Cardiac muscle cell (in vitro differentiated cells and primary cell): ENCODE results near the gene SEC14L3. TPM values are rescaled to one million over a fixed set of nuclear protein-coding genes. Genes with fewer than 3 reads are reported as not detected.
"Not testable (repeated sequence)": the region's sequence is repeated elsewhere in the genome, so short reads cannot be mapped to it uniquely, and the experiment has no call there.

ENCODE experiments used
- DNase-seq, 2 donors: peaks; one replicate each; pipeline versions ENCODE4 v3.0.0 to v3.0.0-alpha.2; 2010 to 2017; ENCODE audit warnings: low read depth in 1 of 2, low spot score in 1 of 2
- H3K27ac ChIP-seq: fragments of 200-600 bp; sonication (generic); 2 replicates; pipeline ENCODE4 v1.5.1; 2016
- H3K27me3 ChIP-seq: fragments of 200-600 bp; sonication (generic); 2 replicates; pipeline ENCODE4 v1.6.0; 2016; ENCODE audit warnings: control low read depth
- H3K36me3 ChIP-seq: fragments of 200-600 bp; sonication (generic); 2 replicates; pipeline ENCODE4 v1.5.1; 2016; ENCODE audit warnings: control low read depth
- H3K4me1 ChIP-seq: fragments of 200-600 bp; sonication (generic); 2 replicates; pipeline ENCODE4 v1.8.1; 2017; ENCODE audit warnings: low read depth, mild to moderate bottlenecking, mixed run types
- H3K4me3 ChIP-seq: fragments of 200-600 bp; sonication (generic); 2 replicates; pipeline ENCODE4 v1.5.1; 2016; ENCODE audit warnings: mild to moderate bottlenecking
- H3K9me3 ChIP-seq: fragments of 200-600 bp; sonication (generic); 2 replicates; pipeline ENCODE4 v1.5.1; 2017; ENCODE audit warnings: low read depth, mild to moderate bottlenecking, control low read depth
- polyA plus RNA-seq: library from polyadenylated mRNA; unstranded; fragments of >200 nt; fragmentation: Nextera tagmentation; extraction: Ambion mirVana; gene quantifications from 2 replicates; pipeline ENCODE4 v1.2.1, GENCODE V29; 2016
- total RNA-seq: library from RNA; depleted of rRNA; stranded (reverse); fragments of >200 nt; gene quantifications from 2 replicates; pipeline ENCODE4 v1.2.3, GENCODE V29; 2016
- TF ChIP-seq, protein P1 (sequence below): IDR thresholded peaks from 2 replicates; pipeline ENCODE4 v1.5.1; 2012; ENCODE audit warnings: low read depth, mild to moderate bottlenecking, low read length

The SEC14L3 gene
- total and polyA plus RNA-seq, 2 experiments from 2014 or later: not detected

GRCh38 chr22:30474683-30475424 lies 3.0 kb upstream of the SEC14L3 start:
- TF ChIP-seq, protein P1, sequence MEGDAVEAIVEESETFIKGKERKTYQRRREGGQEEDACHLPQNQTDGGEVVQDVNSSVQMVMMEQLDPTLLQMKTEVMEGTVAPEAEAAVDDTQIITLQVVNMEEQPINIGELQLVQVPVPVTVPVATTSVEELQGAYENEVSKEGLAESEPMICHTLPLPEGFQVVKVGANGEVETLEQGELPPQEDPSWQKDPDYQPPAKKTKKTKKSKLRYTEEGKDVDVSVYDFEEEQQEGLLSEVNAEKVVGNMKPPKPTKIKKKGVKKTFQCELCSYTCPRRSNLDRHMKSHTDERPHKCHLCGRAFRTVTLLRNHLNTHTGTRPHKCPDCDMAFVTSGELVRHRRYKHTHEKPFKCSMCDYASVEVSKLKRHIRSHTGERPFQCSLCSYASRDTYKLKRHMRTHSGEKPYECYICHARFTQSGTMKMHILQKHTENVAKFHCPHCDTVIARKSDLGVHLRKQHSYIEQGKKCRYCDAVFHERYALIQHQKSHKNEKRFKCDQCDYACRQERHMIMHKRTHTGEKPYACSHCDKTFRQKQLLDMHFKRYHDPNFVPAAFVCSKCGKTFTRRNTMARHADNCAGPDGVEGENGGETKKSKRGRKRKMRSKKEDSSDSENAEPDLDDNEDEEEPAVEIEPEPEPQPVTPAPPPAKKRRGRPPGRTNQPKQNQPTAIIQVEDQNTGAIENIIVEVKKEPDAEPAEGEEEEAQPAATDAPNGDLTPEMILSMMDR: no peak

DNA sequence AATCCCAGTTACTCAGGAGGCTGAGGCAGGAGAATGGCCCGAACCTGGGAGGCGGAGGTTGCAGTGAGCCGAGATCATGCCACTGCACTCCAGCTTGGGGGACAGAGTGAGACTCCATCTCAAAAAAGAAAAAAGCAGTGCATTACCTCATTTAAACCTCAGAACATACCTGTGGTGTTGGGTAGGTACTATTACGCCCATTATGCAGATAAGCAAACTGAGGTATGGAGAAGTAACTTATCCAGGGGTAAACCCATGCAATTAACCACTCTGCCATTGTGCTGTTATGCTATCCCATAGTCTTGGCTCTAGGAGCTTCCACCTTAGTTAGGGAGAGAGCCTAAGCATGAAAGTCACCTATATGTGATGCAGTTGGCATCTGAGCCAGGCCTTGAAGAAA lies 2.3 kb upstream of the SEC14L3 start:
- H3K9me3 ChIP-seq: no peaks in the 10 kb centered on the region
- H3K4me3 ChIP-seq: no peak overlapping the region
- H3K36me3 ChIP-seq: no peaks in the 10 kb centered on the region
- TF ChIP-seq, protein P1: no peak
- no peak overlapping the region for H3K27ac ChIP-seq
- no peak for DNase-seq
- no peaks in the 10 kb centered on the region for H3K4me1 ChIP-seq
- H3K27me3 ChIP-seq: no peaks in the 10 kb centered on the region

More at GRCh38 chr22:30474683-30475424, 3.0 kb upstream of the SEC14L3 start:
- H3K27ac ChIP-seq: no peak overlapping the region
- H3K36me3 ChIP-seq: no peaks in the 10 kb centered on the region
- no peaks in the 10 kb centered on the region for H3K9me3 ChIP-seq
- no peak overlapping the region for H3K4me3 ChIP-seq
- DNase-seq: no peak
- no peaks in the 10 kb centered on the region for H3K27me3 ChIP-seq
- H3K4me1 ChIP-seq: no peaks in the 10 kb centered on the region

DNA sequence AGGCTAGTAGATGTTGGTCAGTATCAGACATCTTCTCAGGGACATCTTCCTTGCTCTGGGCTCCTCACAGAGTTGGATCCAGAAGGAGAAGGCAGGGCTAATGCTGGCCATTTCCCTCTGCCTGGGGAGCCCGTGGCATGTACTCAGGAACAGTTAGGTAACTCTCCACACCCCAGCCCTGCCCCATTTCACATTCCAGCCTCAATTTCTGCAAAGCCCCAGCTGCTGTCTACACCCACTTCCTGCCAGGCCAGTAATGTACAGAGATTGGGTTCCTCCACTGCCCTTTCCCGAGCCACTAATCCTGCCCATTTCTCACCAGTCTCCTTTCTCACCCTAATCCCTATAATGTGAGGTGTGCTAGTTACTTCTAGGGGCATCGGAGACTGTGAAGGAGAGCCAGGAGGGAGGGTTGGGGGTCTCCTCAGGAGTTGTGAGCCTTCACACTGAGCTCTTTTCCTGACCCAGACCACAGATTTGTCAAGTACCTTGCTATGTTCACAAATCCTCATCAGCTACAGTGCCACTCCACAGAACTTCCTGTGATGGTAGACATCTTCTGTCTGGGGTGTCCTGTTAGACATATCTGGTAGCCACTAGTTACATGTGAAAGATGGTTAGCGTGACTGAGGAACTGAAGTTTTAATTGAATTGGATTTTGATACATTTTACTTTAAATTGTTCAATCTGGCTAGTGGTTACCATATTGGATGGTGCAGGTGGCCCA lies 1.3 kb upstream of the SEC14L3 start:
- TF ChIP-seq, protein P1: no peak
- no peak overlapping the region for H3K4me3 ChIP-seq

GRCh38 chr22:30470655-30471054 lies 1.2 kb downstream of the SEC14L3 start:
- H3K27me3 ChIP-seq: no peaks in the 10 kb centered on the region
- H3K9me3 ChIP-seq: no peaks in the 10 kb centered on the region
- TF ChIP-seq, protein P1: no peak
- H3K27ac ChIP-seq: no peak overlapping the region
- no peak for DNase-seq
- no peaks in the 10 kb centered on the region for H3K36me3 ChIP-seq
- H3K4me1 ChIP-seq: no peaks in the 10 kb centered on the region
- H3K4me3 ChIP-seq: no peak overlapping the region

More for the DNA sequence above, 1.3 kb upstream of the SEC14L3 start:
- H3K4me1 ChIP-seq: no peaks in the 10 kb centered on the region
- no peaks in the 10 kb centered on the region for H3K27me3 ChIP-seq
- DNase-seq: no peak
- H3K36me3 ChIP-seq: no peaks in the 10 kb centered on the region
- no peaks in the 10 kb centered on the region for H3K9me3 ChIP-seq
- no peak overlapping the region for H3K27ac ChIP-seq

- Histone ChIP-seq H3K4me1 (no peaks in the 10 kb centered on the region), H3K9me3 (no peaks in the 10 kb centered on the region), H3K4me3 (no peak overlapping the region), H3K27ac (no peak overlapping the region), H3K27me3 (no peaks in the 10 kb centered on the region), H3K36me3 (no peaks in the 10 kb centered on the region)
- DNase-seq: no peak
- TF ChIP-seq, protein P1: no peak
Measured at GRCh38 chr22:30469165-30469564, 2.7 kb downstream of the SEC14L3 start.

DNA sequence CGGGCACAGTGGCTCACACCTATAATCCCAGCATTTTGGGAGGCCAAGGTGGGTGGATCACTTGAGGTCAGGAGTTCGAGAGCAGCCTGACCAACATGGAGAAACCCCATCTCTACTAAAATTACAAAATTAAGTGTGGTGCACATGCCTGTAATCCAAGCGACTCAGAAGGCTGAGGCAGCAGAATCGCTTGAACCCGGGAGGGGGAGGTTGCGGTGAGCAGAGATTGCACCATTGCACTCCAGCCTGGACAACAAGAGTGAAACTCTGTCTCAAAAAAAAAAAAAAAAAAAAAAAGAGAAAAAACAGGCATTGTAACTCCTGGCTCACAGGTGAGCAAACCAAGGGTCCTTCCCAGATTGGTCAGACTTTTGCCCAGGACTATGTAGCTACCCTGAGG lies 11.3 kb downstream of the SEC14L3 start:
- H3K27ac ChIP-seq, H3K4me1 ChIP-seq, H3K36me3 ChIP-seq, H3K4me3 ChIP-seq, H3K9me3 ChIP-seq, DNase-seq, H3K27me3 ChIP-seq: not testable (repeated sequence)
